Suprapubic skin (tissue), 4 donors: Measurements from ENCODE around the gene SORCS1.

Experiments
- EP300 ChIP-seq: sonication (generic); formaldehyde crosslinking; IDR thresholded peaks from one replicate; pipeline ENCODE4 v1.6.1; 2017; ENCODE audit warnings: antibody characterized with exemption
- POLR2A ChIP-seq, 2 donors: fragments of 450-650 bp; IDR thresholded peaks; one replicate each; pipeline ENCODE4 v1.6.1; 2017; ENCODE audit warnings: antibody characterized with exemption in 2 of 2, mild to moderate bottlenecking in 2 of 2, moderate library complexity in 2 of 2
- POLR2AphosphoS5 ChIP-seq, 3 donors: sonication (generic); formaldehyde crosslinking; IDR thresholded peaks; one replicate each; pipeline ENCODE4 v1.6.1; 2017; ENCODE audit warnings: antibody characterized with exemption in 3 of 3
- TF ChIP-seq, protein P1 (sequence below), 2 donors: fragments of 200-600 bp in 1 of 2; fragments of 450-650 bp in 1 of 2; sonication (generic) in 1 of 2; IDR thresholded peaks; one replicate each; pipeline ENCODE4 v1.5.1; 2016 to 2019; ENCODE audit warnings: antibody characterized with exemption in 2 of 2, mild to moderate bottlenecking in 1 of 2, moderate library complexity in 1 of 2

DNA sequence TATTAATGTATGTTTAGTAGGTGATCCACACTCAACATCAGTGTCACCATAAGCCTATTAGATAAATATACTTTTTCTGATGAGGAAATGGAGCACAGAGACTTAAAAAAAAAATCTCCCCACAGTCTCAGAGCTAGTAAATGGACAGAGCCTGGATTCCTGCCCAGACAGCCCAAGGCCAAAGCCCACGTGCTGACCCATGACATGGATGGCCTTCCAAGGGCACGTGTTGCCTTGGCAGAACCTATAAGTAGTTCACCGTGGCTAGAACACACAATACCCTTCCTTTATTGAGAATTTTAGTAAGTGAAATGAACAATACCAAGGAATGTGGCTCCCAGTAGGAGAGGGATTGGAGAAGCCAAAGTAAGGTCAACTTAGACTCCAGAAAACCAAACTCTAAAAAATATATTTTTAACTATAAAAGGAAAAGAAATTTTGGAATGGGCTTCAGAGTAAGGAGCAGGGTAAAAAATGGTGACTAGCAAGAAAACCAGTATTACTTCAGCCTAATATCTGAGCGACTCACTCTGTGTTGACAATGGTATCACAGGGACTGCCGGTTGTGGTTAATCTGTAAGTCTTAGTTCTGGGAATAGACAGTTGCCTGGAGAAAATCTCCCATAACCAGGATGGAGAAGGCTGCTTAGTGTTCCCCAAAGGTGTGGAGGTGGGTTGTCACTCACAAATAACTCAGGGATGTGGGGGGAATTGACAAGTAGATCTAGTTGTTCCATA, 223.0 kb downstream of the SORCS1 start:
- TF ChIP-seq, protein P1, sequence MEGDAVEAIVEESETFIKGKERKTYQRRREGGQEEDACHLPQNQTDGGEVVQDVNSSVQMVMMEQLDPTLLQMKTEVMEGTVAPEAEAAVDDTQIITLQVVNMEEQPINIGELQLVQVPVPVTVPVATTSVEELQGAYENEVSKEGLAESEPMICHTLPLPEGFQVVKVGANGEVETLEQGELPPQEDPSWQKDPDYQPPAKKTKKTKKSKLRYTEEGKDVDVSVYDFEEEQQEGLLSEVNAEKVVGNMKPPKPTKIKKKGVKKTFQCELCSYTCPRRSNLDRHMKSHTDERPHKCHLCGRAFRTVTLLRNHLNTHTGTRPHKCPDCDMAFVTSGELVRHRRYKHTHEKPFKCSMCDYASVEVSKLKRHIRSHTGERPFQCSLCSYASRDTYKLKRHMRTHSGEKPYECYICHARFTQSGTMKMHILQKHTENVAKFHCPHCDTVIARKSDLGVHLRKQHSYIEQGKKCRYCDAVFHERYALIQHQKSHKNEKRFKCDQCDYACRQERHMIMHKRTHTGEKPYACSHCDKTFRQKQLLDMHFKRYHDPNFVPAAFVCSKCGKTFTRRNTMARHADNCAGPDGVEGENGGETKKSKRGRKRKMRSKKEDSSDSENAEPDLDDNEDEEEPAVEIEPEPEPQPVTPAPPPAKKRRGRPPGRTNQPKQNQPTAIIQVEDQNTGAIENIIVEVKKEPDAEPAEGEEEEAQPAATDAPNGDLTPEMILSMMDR (IDR thresholded peaks at IDR 0.05): no peak
- TF ChIP-seq POLR2AphosphoS5 (IDR thresholded peaks at IDR 0.05) (no peak), EP300 (no peak), POLR2A (IDR thresholded peaks at IDR 0.05) (no peak)
